HEK293T (cell line): ENCODE measurements around the gene UMODL1.

ENCODE experiments used
- FOXK2 ChIP-seq: fragments of 450-650 bp; IDR thresholded peaks from 2 replicates; pipeline ENCODE4 v1.6.1; 2016; ENCODE audit warnings: mild to moderate bottlenecking
- SP1 ChIP-seq: fragments of 450-650 bp; IDR thresholded peaks from 2 replicates; pipeline ENCODE4 v1.6.1; 2017

- no peak for TF ChIP-seq SP1
- no peak for TF ChIP-seq FOXK2
Observed at GRCh38 chr21:42133131-42133530, 62.0 kb downstream of the UMODL1 start.
